HG03097 (cell line): Measurements from ENCODE around the gene KIFC3.
"Not testable (repeated sequence)": the region's sequence is repeated elsewhere in the genome, so short reads cannot be mapped to it uniquely, and the experiment has no call there.

Experiments used
- ATAC-seq: cut with Tn5 transposase; IDR thresholded peaks from one replicate; pipeline ENCODE4 v1.9.1; 2021; ENCODE audit not compliant: unreplicated experiment, low FRiP score

Gene KIFC3

GRCh38 chr16:57756424-57757325 lies 45.6 kb downstream of the KIFC3 start:
- ATAC-seq, result no peak

DNA sequence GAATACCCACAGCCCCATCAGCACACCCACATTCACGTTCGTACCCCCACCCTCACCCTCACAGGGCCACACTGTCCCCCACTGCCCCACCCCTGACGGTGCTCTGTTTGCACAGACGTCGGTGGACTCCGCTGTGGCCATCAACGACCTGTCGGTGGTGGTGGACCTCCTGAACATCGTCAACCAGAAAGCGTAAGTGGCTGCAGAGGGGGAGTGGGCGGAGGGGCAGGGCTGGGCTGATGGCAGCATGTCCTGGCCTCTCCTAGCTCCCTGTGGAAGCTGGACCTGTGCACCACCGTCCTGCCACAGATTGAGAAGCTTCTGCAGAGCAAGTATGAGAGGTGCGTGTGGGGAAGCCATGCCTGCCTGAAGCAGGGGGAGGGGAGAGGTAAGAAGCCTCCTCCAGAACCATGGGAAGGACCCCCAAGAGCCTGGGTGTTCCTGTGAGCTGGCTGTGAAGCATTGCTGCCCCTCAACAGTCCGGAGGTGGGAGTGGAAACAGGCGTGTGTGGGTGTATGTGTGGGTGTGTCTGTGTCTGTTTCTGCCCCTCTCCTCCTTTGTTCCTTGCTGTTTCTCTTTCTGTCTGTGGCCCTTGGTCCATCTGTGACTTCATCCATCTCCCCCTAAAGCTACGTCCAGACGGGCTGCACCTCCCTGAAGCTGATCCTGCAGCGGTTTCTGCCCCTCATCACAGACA lies 46.4 kb downstream of the KIFC3 start:
- no peak for ATAC-seq

GRCh38 chr16:57755061-57755684 lies 47.1 kb downstream of the KIFC3 start:
- no peak for ATAC-seq

DNA sequence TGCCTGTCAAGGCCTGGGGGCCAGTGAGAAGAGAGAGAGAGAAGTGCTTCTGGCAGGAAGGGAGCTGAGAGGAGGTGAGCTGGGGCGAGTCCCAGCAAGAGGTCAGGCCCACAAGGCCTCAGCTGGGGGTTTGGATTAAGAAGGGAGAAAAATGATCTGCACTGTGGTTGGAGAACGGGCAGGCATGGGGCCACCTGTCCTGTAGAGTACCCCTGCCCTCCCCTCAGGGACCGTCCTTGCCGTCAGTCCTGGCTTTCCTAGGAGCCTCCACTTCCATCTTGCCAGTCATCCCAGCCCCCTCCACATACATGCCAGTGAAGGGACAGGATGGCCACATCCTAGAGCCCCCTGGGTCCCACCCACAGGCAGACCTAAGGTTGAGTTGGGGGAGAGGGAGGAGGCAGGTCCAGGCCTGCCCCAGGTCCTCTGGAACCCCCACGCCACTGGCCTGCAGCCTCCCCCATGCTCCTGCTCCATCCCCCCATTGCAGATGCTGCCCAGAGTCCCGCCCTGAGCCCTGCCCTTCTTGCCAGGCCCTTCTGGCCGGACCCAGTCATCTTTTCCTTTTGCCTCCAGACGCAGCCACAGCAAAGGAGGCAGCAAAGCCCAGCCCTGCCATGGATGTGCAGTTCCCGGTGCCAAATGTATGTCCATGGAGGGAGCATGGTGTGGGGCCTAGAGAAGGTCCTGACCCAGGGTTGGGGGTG lies 47.8 kb downstream of the KIFC3 start:
- ATAC-seq, result no peak

DNA sequence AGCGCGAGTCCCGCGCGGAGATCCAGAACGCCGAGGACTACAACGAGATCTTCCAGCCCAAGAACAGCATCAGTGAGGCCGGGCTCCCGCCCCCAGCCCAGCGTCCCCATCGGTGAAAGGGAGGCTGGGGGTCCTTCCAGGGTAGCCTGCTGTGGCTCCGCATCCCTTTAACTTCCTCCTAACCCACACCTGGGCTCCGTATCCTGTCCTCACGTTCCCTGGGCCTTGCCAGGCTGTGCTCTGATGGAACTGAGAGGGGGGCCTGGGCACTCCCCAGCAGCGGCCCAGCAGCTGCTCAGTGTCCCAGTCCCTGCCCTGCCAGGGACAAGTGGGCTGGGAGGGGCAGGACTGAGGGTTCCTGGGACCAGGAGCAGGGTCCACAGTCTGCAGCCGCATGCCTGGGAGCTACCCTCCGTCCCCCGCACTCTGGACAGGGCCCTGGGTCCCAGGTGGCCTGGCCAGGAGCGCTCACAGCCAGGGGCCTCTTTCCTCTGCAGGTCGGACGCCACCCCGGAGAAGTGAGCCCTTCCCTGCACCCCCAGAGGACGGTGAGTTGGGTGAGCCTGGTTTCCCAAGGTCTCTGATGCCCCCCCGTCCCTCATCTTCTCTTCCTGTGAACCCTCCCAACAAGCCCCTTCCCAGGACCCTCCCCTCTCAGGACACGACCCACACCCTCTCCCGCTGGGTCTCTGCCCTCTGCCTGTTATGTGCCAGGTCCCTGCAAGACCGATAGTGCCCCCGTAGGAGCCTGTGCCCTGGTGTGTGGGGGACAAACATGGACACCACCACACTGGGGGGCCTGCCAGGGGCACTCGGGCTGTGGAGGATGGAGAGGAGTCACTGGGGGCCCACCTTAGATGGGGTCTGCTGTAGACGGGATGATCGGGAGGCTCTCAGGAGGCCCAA lies 48.6 kb downstream of the KIFC3 start:
- ATAC-seq, result no peak

GRCh38 chr16:57752581-57753447 lies 49.5 kb downstream of the KIFC3 start:
- no peak for ATAC-seq

GRCh38 chr16:57752203-57752580 lies 50.1 kb downstream of the KIFC3 start:
- ATAC-seq, result no peak

DNA sequence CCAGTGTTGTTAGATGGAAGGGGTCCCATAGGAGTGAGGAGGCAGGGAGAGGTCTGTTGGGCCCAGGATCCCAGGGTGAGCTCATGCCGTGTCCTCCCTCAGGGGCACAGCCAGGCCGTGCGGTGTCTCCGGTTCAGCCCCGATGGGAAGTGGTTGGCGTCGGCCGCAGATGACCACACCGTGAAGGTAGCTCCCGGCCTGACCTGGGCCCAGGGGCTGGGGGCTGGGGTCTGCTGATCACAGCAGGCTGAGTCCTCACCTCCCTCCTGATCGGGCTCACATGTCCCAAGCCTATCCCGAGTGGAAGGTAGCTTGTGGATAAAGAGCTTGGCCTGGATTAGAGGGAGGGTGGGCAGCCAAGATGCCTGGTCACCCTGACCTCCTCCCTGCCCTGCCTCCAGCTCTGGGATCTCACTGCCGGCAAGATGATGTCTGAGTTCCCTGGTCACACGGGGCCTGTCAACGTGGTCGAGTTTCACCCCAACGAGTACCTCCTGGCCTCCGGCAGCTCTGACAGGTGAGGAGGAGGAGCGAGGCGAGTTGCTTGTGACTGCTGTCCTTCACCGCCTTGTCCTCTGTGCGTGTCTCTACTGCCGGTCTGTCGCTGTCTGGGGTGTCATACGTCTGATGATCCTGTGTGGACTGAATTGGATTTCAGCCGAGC lies 50.6 kb downstream of the KIFC3 start:
- ATAC-seq, result no peak

- ATAC-seq, result no peak
Measured at GRCh38 chr16:57750796-57751538, 51.3 kb downstream of the KIFC3 start.

DNA sequence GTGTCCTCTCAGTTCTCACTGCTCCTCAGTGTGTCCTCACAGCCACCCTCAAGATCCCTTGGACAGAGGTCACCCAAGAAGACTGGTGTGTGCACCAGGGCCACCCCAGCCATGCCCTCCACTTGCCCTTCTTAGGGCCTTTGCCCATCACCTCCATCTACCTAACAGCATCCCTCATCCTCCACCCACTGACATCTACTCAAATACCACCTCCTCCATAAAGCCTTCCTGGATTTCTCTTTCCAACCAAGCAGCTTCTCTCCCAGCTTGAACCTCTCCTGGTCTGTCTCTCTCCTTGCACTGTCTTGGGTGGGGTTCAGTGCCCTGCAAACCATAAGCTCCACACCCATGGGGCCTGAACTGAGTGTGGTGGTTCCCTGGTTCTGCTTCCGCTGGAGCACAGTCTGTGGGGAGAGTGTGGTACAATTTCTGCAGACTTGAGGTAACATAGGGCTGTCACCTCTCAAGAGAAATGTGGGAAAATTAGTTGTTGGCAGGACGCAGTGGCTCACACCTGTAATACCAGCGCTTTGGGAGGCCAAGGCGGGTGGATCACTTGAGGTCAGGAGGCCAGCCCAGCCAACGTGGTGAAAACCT lies 52.3 kb downstream of the KIFC3 start:
- no peak for ATAC-seq

DNA sequence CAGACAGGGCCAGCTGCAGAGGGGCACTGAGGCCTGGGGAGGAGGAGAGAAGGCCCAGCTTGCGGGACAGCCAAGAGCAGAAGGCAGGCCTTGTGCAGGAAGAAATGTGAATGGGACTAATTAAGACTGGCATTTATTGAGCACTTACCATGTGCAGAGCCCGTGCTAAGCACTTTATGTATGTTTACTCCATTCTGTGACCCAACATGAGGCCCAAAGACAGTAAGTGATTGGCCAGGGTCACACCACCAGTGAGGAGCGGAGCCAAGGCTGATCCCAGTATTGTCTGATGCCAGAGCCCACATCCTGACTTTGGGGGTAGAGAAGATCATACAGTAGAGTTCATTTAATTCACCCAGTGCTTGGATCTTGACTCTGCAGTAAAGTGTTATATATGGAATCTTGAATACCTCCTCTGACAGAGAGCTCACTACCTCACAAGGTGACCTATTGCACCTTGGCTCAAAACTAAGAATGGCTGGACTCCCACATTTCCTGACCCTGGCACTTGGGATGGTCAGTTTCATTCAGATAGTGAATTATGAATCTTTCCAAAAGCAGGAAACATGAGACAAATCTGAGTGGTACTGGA lies 53.1 kb downstream of the KIFC3 start:
- ATAC-seq, result no peak

GRCh38 chr16:57748596-57748995 lies 53.7 kb downstream of the KIFC3 start:
- ATAC-seq, result no peak

GRCh38 chr16:57747996-57748395 lies 54.3 kb downstream of the KIFC3 start:
- ATAC-seq, result no peak

DNA sequence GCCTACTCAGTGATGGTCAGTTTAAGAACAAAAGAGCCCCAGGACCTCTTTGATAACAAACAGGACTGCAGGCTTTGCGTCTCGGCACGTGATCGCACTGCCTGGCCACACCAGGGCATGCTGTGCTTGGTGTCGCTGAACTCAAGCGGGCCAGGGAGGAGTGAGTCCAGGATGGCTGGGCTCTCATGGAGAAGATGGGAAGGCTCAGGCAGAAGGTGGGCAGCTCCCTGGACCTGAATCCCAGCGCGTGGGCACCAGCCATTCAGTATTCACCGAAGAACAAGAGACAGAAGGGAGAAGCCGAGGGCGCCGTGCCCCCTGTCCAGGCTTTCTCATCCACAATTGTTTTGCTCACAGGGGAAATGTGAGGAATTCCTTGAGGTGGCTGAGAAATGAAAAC lies 54.8 kb downstream of the KIFC3 start:
- ATAC-seq, result no peak

GRCh38 chr16:57747091-57747490 lies 55.2 kb downstream of the KIFC3 start:
- ATAC-seq, result no peak

- not testable (repeated sequence) for ATAC-seq
Measured at GRCh38 chr16:57746316-57746715, 56.0 kb downstream of the KIFC3 start.

DNA sequence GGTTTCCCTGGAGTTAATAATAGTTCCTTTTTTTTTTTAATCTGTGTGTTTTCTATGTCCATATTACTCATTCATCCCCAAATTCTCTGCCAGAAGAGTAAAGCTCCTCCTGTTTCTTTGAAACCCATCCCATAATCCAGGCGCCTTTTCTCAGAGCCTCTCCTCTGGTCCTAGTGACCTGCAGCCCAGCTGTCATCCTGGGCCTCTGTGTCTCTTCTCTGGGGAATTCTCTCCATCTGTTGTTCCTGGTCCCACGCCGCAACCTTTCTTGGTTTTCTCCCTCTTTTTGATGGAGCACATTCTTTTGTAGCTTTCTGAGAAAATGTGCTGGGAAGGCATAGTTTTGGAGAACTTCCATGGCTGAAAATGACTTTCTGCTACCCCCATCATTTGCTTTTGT lies 56.5 kb downstream of the KIFC3 start:
- ATAC-seq, result no peak
